ENCODE results near the gene JARID2.

GRCh38 chr6:15462256-15462655, 216.4 kb downstream of the JARID2 start:
- TF ChIP-seq CTCF (IDR thresholded peaks at IDR 0.05) (no peak), EZH2 (IDR thresholded peaks at IDR 0.05) (no peak)
